8988T (cell line): Measurements from ENCODE around the gene CADPS2.

Experiments used
- DNase-seq: peaks from one replicate; pipeline ENCODE4 v3.0.0; 2011

Gene CADPS2

DNA sequence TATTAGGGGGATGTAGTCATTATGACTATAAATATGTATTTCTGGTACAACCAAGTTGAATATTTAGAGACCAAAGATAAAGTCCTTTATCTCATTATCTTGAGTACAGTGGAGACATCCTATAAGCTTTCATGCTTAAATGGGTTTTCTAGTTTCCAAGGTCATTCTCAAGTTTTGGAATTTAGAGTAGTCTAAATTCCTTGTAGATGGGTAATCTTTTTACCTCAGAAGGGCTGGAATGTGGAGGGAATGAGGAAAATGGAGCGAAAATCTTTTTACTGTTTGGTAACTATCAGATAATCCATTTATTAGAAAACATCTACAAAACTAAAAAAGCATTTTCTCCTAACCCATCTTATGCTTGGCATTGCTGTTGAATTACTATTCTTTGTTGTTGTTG, 368.7 kb downstream of the CADPS2 start:
- no peak for DNase-seq

- no peak for DNase-seq
These were observed 370.9 kb downstream of the CADPS2 start for GRCh38 chr7:122515404-122515803.

- no peak for DNase-seq
These were observed 375.0 kb downstream of the CADPS2 start for GRCh38 chr7:122511268-122511667.

DNA sequence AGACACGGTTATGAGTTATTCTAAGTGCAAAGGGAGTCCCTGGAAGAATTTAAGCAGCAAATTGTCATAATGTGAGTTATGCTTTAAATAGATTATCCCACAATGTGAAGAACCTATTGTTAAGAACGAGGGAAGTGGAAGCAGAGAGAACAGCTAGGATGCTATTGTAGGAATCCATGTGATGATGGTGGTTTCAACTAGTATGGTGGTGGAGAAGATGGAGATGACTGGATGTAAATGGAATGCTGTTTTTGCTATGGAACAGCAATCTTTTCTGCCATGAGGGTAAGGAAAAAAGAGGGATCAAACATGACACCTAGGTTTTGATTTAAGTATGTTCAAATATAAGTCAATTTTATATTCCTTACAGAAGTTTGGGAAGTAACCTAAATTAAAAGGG, 378.7 kb downstream of the CADPS2 start:
- no peak for DNase-seq

DNA sequence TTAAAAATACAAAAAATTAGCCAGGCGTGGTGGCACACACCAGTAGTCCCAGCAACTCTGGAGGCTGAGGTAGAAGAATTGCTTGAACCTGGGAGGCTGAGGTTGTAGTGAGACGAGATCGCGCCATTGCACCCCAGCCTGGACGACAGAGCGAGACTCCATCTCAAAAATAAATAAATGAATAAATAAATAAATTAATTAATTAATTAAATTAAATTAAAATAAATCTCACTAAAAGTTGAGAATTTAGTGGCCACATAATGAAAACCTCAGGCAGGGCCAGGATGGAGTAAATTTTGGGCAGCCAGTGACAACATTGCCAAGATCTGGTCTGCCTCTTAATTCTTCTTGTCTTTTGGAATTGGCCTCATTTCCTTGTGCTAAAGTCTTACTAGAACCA, 394.3 kb downstream of the CADPS2 start:
- no peak for DNase-seq

GRCh38 chr7:122488241-122488640, 398.0 kb downstream of the CADPS2 start:
- no peak for DNase-seq

DNA sequence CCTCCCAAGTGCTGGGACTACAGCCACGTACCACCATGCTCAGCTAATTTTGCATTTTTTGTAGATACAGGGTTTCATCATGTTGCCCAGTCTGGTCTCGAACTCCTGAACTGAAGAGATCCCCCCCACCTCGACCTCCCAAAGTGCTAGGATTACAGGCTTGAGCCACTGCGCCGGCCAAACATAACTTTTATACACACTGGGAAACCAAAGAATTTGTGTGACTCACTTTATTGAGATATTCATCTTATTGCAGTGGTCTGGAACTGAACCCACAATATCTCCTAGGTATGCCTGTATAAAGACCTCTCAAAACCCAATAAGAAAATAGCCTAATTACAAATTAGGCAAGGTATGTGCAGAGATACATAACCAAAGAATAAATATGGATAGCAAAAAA, 399.1 kb downstream of the CADPS2 start:
- no peak for DNase-seq

- no peak for DNase-seq
These were observed 400.4 kb downstream of the CADPS2 start for GRCh38 chr7:122485856-122486255.

GRCh38 chr7:122482212-122482611, 404.0 kb downstream of the CADPS2 start:
- DNase-seq = no peak

- DNase-seq = no peak
These were observed 415.4 kb downstream of the CADPS2 start for GRCh38 chr7:122470859-122471258.

GRCh38 chr7:122468945-122469344, 417.3 kb downstream of the CADPS2 start:
- DNase-seq = no peak

DNA sequence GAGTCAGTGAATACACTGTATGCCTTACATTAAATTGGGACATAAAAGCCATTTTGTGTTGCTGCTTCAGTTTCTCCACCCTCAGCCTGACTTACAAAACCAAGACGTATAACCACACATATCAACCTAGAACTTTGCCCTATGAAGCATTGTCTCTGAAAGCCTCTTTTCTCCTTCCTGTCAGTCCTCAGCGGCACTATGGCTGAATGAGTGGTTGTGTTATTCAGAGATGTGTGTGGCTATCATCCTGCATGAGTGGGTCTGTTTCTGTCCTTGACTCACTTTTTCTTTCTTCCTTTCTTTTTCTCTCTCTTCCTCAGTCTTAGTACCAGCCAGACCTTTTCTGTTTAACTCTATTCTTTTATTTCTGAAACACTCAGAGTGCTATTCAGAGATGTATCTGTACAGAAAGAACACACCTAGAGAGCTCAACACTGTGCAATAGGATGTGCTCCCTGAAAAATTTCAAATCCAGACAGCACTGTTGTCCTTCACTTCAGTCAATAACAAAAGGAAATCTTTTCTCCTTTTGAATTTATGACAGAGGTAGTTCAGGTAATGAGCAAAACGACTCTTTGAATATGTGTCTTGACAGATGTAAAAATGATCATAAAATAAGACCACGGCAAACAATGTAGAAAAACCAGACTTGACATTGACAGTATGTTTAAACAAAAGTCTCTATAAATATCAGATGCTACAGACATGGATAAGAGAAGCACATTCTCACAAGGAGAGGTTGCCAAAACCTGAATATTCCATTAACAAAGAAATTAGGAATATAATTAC, 418.4 kb downstream of the CADPS2 start:
- DNase-seq = no peak

DNA sequence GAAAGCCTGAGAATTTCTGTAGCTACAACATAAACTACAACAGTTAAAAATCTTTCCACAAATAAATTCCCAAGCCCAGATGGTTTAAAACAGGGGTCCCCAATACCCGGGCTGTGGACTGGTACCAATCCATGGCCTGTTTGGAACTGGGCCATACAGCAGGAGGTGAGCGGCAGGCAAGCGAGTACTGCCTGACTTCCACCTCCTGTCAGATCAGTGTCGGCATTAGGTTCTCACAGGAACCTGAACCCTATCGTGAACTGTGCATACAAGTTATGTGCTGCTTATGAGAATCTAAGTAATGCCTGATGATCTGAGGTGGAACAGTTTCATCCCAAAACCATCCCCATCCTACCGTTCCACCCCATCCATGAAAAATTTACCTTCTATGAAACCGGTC, 421.0 kb downstream of the CADPS2 start:
- no peak for DNase-seq

DNA sequence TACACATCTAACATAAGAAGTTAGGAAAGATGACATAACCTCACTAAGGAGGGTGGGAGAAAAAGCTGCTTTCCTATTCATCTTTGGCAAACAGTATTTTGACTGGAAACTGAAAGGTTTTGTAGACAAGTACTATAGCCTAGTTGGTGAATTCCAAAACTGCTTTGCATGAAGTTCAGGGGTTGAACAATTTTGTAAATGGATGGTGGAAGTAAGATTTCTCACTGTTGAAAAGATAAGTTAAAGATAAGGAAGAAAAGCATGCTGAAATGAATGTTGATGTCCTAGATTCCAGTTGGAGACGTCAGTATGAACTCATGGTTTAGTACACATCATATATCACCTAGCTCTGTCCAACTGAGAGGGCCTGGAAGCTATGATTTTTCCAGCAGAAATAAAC, 422.6 kb downstream of the CADPS2 start:
- no peak for DNase-seq

GRCh38 chr7:122460936-122461335, 425.3 kb downstream of the CADPS2 start:
- DNase-seq = no peak

GRCh38 chr7:122457969-122458368, 428.3 kb downstream of the CADPS2 start:
- DNase-seq = no peak

DNA sequence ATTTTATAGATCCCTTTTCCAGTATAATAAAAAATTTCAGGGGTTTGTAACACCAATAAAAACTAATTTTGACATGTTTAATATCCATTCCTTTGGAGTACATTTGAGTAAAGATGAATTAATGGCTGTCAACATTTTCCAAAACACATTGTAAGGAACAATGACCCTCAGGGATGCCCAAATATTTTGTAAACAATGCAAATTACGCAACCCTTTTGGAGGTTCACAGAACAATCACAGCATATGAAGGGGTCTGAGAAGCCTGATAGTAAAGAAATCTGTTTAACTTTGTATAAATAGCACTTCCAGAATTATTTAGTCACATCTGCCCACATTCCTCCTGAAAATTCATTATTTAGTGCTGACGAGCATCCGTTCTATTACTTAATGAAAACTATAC, 428.9 kb downstream of the CADPS2 start:
- DNase-seq = no peak

DNA sequence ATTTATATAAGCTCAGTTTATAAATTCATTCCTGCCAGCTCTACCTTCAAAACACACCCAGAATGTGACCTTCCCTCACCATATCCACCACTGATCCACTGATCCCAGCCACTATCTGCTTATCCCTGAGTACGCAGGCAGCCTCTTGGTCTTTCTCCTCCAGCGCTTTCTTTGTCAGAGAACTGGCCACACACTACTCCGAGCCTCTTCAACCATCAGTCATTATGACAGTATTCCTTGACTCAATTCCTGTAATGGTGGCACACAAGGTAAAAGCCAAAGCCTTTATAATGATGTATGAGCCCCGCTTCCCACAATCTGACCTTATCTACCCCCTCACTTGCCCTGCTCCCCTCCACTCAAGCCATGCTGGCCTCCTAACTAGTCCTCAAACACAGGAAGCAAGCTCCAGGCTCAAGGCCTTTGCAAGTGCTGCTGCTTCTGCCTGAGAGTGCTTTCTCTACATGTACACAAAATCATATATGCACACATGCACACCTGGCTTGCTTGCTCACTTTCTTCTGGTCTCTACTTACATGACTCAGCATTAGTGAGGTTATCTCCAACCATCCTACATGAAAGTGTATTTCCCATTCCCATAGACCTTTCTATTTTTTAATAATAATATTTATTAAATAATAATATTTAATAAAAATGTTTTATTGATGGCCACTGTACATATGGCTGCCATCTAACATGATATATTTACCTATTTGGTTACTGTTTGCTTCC, 431.3 kb downstream of the CADPS2 start:
- no peak for DNase-seq

- no peak for DNase-seq
These were observed 432.8 kb downstream of the CADPS2 start for GRCh38 chr7:122453432-122453831.

GRCh38 chr7:122448893-122449589, 437.2 kb downstream of the CADPS2 start:
- no peak for DNase-seq

GRCh38 chr7:122442929-122443328, 443.3 kb downstream of the CADPS2 start:
- no peak for DNase-seq

DNA sequence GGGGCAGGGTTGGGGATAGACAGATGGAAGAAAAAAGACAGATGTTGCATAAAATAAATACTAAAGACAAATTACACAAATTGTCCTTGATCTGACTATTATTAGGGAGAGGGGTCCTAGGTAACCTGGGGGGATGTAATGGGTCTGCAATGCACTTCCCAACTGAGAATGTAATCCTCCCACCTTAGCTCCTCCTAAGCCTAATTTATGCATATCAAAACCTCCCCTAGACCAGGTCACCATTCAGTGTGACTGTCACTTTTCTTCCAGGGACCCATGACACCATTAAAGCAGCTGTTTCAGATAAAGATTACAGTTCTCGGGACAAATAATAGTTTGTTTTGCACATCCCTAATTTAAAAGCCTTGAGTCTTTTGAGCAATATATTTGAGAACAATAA, 447.8 kb downstream of the CADPS2 start:
- no peak for DNase-seq

DNA sequence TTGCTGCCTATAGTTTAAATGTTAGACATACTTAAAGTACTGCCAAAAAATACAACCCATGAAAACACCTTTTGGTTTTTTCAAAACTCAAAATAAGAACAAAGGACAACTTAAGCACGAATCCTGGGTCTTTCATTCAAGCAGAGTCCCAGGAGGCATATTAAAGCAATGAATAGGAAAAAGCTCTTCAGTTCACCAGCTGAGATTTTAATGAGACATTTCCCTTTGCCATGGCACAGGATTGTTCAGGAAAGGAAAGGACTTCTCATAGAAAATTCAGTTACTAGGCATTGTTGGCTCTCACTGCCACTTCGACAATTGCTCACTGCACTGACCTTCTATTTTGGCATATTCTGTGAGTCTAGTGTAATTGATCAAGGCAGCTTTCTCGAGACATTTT, 448.3 kb downstream of the CADPS2 start:
- no peak for DNase-seq

DNA sequence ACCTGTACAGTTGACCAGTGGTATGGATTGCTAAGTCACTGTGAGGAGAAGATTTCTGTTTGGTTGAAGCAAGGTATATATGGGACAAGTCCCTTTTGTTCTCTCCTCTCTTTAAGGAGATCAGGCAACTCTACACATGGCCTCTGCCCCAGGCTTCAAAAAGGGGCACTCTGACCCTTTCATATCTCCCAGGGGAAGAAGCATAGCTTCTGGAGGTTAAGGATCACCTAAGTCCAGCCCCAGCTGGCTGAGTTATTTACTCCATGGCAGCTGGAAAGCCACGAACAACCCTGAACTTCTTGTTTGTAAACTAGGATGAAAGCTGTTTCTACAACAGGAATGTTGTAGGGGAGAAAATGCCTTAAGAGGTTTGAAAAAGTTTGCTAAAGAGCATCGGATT, 452.5 kb downstream of the CADPS2 start:
- no peak for DNase-seq
